ENCODE data around the gene FHIP1A. TPM values are rescaled to one million over a fixed set of nuclear protein-coding genes. Genes with fewer than 3 reads are reported as not detected.
"Not testable (repeated sequence)": the region's sequence is repeated elsewhere in the genome, so short reads cannot be mapped to it uniquely, and the experiment has no call there.

The FHIP1A gene
- total RNA-seq, 1 donor: 0.99 TPM

DNA sequence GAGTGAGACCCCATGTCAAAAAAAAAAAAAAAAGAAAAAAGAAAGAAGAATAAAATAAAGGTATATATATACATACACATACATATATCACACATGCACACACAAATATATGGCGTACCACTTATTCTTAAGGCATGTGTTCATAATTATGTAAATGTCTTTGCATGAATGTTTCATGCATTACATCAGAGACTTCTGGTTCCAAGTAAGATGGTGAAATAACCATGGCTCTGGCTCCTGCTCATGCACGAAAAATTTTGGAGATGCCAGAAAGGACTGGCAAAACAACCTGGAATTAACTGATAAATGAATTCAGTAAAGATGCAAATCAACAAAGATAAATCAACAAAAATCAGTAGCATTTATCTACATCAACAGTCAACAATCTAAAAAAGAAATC is 19.7 kb upstream of the FHIP1A start:
- TF ChIP-seq, protein P1, sequence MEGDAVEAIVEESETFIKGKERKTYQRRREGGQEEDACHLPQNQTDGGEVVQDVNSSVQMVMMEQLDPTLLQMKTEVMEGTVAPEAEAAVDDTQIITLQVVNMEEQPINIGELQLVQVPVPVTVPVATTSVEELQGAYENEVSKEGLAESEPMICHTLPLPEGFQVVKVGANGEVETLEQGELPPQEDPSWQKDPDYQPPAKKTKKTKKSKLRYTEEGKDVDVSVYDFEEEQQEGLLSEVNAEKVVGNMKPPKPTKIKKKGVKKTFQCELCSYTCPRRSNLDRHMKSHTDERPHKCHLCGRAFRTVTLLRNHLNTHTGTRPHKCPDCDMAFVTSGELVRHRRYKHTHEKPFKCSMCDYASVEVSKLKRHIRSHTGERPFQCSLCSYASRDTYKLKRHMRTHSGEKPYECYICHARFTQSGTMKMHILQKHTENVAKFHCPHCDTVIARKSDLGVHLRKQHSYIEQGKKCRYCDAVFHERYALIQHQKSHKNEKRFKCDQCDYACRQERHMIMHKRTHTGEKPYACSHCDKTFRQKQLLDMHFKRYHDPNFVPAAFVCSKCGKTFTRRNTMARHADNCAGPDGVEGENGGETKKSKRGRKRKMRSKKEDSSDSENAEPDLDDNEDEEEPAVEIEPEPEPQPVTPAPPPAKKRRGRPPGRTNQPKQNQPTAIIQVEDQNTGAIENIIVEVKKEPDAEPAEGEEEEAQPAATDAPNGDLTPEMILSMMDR (IDR thresholded peaks at IDR 0.05; ENCODE audit: insufficient read depth, low read length): no peak
- peak; percentile 61 for DNase-seq (ENCODE audit: low read depth)
- no peak overlapping the region for H3K4me3 ChIP-seq (ENCODE audit: low read depth, low read length)

DNA sequence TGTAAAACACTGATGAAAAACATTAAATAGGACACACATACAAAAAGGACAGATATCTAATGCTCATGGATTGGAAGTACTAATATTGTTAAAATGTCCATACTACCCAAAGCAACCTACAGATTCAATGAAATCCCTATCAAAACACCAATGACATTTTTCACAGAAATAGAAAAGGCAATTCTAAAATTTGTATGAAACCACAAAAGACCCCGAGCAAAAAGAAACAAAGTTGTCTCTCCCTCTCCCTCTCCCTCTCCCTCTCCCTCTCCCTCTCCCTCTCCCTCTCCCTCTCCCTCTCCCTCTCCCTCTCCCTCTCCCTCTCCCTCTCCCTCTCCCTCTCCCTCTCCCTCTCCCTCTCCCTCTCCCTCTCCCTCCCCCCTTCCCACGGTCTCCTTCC is 19.2 kb upstream of the FHIP1A start:
- DNase-seq (ENCODE audit: low read depth); H3K4me3 ChIP-seq (ENCODE audit: low read depth, low read length): not testable (repeated sequence)

DNA sequence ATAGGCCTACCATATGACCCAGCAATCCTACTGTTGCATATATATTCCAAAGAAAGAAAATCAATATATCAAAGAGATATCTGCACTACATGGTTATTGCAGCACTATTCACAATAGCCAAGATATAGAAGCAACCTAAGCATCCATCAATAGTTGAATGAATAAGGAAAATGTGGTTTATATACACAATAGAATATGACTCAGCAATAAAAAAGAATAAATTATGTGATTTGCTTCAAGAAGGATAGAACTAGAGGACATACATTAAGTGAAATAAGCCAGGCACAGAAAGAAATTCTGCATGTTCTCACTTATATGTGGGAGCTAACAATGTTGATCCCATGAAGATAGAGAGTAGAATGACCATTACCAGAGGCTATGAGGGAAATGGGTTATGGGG is 13.1 kb upstream of the FHIP1A start:
- H3K4me3 ChIP-seq (ENCODE audit: low read depth, low read length): no peak overlapping the region
- TF ChIP-seq, protein P1 (IDR thresholded peaks at IDR 0.05; ENCODE audit: insufficient read depth, low read length): no peak

DNA sequence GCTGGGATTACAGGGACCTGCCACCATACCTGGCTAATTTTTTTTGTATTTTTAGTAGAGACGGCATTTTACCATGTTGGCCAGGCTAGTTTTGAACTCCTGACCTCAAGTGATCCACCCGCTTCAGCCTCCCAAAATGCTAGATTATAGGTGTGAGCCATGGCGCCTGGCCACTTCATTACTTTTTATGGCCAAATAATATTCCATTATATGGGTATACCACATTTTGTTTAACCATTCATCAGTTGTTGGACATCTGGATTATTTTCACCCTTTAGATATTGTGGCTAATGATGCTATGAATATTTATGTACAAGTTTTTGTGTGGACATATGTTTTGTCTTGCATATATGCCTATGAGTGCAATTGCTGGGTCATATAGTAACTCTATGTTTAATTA is 8.6 kb upstream of the FHIP1A start:
- TF ChIP-seq, protein P1 (IDR thresholded peaks at IDR 0.05; ENCODE audit: insufficient read depth, low read length): no peak
- H3K4me3 ChIP-seq (ENCODE audit: low read depth, low read length): no peak overlapping the region
- DNase-seq (ENCODE audit: low read depth): no peak

More for the DNA sequence above, 13.1 kb upstream of the FHIP1A start:
- no peak for DNase-seq (ENCODE audit: low read depth)

GRCh38 chr4:151401739-151402138 is 7.2 kb upstream of the FHIP1A start:
- DNase-seq (ENCODE audit: low read depth): no peak
- TF ChIP-seq, protein P1 (IDR thresholded peaks at IDR 0.05; ENCODE audit: insufficient read depth, low read length): no peak
- no peak overlapping the region for H3K4me3 ChIP-seq (ENCODE audit: low read depth, low read length)

GRCh38 chr4:151402145-151402865 is 6.7 kb upstream of the FHIP1A start:
- H3K4me3 ChIP-seq (ENCODE audit: low read depth, low read length): no peak overlapping the region
- TF ChIP-seq, protein P1 (IDR thresholded peaks at IDR 0.05; ENCODE audit: insufficient read depth, low read length): no peak
- no peak for DNase-seq (ENCODE audit: low read depth)

- TF ChIP-seq, protein P1 (IDR thresholded peaks at IDR 0.05; ENCODE audit: insufficient read depth, low read length): no peak
- DNase-seq (ENCODE audit: low read depth): no peak
- no peak overlapping the region for H3K4me3 ChIP-seq (ENCODE audit: low read depth, low read length)
These were observed 5.3 kb upstream of the FHIP1A start for GRCh38 chr4:151403656-151404055.

DNA sequence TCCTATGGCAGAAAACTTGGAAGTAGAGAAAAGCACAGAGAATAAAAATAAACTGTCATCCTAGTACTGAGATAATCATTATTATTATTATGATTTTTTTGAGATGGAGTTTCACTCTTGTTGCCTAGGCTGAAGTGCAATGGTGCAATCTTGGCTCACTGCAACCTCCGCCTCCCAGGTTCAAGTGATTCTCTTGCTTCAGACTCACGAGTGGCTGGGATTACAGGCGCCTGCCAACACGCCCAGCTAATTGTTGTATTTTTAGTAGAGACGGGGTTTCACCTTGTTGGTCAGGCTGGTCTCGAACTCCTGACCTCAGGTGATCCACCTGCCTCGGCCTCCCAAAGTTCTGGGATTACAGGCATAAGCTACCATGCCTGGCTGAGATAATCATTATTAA is 4.2 kb upstream of the FHIP1A start:
- DNase-seq (ENCODE audit: low read depth); H3K4me3 ChIP-seq (ENCODE audit: low read depth, low read length): not testable (repeated sequence)
